ENCODE measurements around the gene RPL32. TPM values are rescaled to one million over a fixed set of nuclear protein-coding genes. Genes with fewer than 3 reads are reported as not detected.
"Not testable (repeated sequence)": the region's sequence is repeated elsewhere in the genome, so short reads cannot be mapped to it uniquely, and the experiment has no call there.

Gene RPL32
- total and polyA plus RNA-seq, 5 donors from 2014 or later, result 2,250 to 3,950 (median 2,758) TPM

- Mint-ChIP-seq H3K9me3 (peaks cover 0 to 1% (median 0%) of the 10 kb centered on the region in 7 donors), H3K4me1 (peaks cover 13 to 49% (median 42%) of the 10 kb centered on the region in 4 donors)
Measured at GRCh38 chr3:12841970-12842328, 584 bp upstream of the RPL32 start.

GRCh38 chr3:12840591-12841148 lies 695 bp downstream of the RPL32 start:
- H3K27ac ChIP-seq (ENCODE audit: insufficient read depth, low read length, poor library complexity, severe bottlenecking), result peak overlapping the region; percentile 98
- no peaks in the 10 kb centered on the region for H3K27me3 ChIP-seq (ENCODE audit: control insufficient read depth, insufficient read depth, low read length)
- Mint-ChIP-seq H3K27me3 (peaks cover 4% of the 10 kb centered on the region), H3K4me3 (peak overlapping the region; percentile 94 to 98 (median 97)), H3K9me3 (peaks cover 0 to 1% (median 0%) of the 10 kb centered on the region in 7 donors), H3K36me3 (peaks cover 27% of the 10 kb centered on the region), H3K27ac (peak overlapping the region; percentile 99 to 100 (median 99)), H3K4me1 (peaks cover 13 to 60% (median 47%) of the 10 kb centered on the region in 4 donors)
- DNase-seq (peak in 1 of 3 donors; percentile 26), ATAC-seq (ENCODE audit: low read depth in 2 of 2) (peak; percentile 27 to 30)
- peaks cover 28% of the 10 kb centered on the region for H3K4me1 ChIP-seq (ENCODE audit: control insufficient read depth, insufficient read depth, low read length, poor library complexity, severe bottlenecking)
- peaks cover 41% of the 10 kb centered on the region for H3K36me3 ChIP-seq (ENCODE audit: control insufficient read depth, insufficient read depth, low read length)
- no peaks in the 10 kb centered on the region for H3K9me3 ChIP-seq (ENCODE audit: control insufficient read depth in 2 of 2, low read length in 2 of 2)
- H3K4me3 ChIP-seq (ENCODE audit: low read depth, low read length), result peak overlapping the region; percentile 80

More at GRCh38 chr3:12841970-12842328, 584 bp upstream of the RPL32 start:
- Mint-ChIP-seq H3K27ac (peak overlapping the region; percentile 99 to 100 (median 99)), H3K4me3 (peak overlapping the region; percentile 94 to 98 (median 97)), H3K27me3 (peaks cover 4% of the 10 kb centered on the region), H3K36me3 (peaks cover 26% of the 10 kb centered on the region)
- ATAC-seq (ENCODE audit: low read depth in 2 of 2) (no peak), DNase-seq (no peak)
- Histone ChIP-seq H3K4me1 (ENCODE audit: control insufficient read depth, insufficient read depth, low read length, poor library complexity, severe bottlenecking) (peaks cover 28% of the 10 kb centered on the region), H3K4me3 (ENCODE audit: low read depth, low read length) (peak overlapping the region; percentile 80), H3K9me3 (ENCODE audit: control insufficient read depth in 2 of 2, low read length in 2 of 2) (no peaks in the 10 kb centered on the region), H3K36me3 (ENCODE audit: control insufficient read depth, insufficient read depth, low read length) (peaks cover 28% of the 10 kb centered on the region), H3K27ac (ENCODE audit: insufficient read depth, low read length, poor library complexity, severe bottlenecking) (peak overlapping the region; percentile 98), H3K27me3 (ENCODE audit: control insufficient read depth, insufficient read depth, low read length) (no peaks in the 10 kb centered on the region)

- H3K27me3 ChIP-seq (ENCODE audit: control insufficient read depth, insufficient read depth, low read length); ATAC-seq (ENCODE audit: low read depth in 2 of 2); H3K9me3 ChIP-seq (ENCODE audit: control insufficient read depth in 2 of 2, low read length in 2 of 2); H3K9me3 Mint-ChIP-seq; DNase-seq; H3K27me3 Mint-ChIP-seq: not testable (repeated sequence)
- peak overlapping the region; percentile 94 to 98 (median 97) for H3K4me3 Mint-ChIP-seq
- H3K36me3 ChIP-seq (ENCODE audit: control insufficient read depth, insufficient read depth, low read length), result peaks cover 46% of the 10 kb centered on the region
- H3K27ac ChIP-seq (ENCODE audit: insufficient read depth, low read length, poor library complexity, severe bottlenecking), result peak overlapping the region; percentile 98
- H3K4me3 ChIP-seq (ENCODE audit: low read depth, low read length), result peak overlapping the region; percentile 80
- H3K4me1 Mint-ChIP-seq, result peaks cover 13 to 60% (median 48%) of the 10 kb centered on the region in 4 donors
- peaks cover 28% of the 10 kb centered on the region for H3K4me1 ChIP-seq (ENCODE audit: control insufficient read depth, insufficient read depth, low read length, poor library complexity, severe bottlenecking)
- peak overlapping the region; percentile 99 to 100 (median 99) for H3K27ac Mint-ChIP-seq
- peaks cover 27% of the 10 kb centered on the region for H3K36me3 Mint-ChIP-seq
Measured at GRCh38 chr3:12840148-12840547, 1.2 kb downstream of the RPL32 start.

GRCh38 chr3:12839156-12839946 lies 2.0 kb downstream of the RPL32 start:
- Mint-ChIP-seq H3K27ac (peak overlapping the region; percentile 38 to 99 (median 99)), H3K4me3 (peak overlapping the region; percentile 94 to 98 (median 97)), H3K27me3 (peaks cover 4% of the 10 kb centered on the region), H3K36me3 (peaks cover 32% of the 10 kb centered on the region), H3K9me3 (no peaks in the 10 kb centered on the region), H3K4me1 (peaks cover 13 to 60% (median 48%) of the 10 kb centered on the region in 4 donors)
- Histone ChIP-seq H3K27me3 (ENCODE audit: control insufficient read depth, insufficient read depth, low read length) (no peaks in the 10 kb centered on the region), H3K9me3 (ENCODE audit: control insufficient read depth in 2 of 2, low read length in 2 of 2) (no peaks in the 10 kb centered on the region), H3K27ac (ENCODE audit: insufficient read depth, low read length, poor library complexity, severe bottlenecking) (peak overlapping the region; percentile 98), H3K4me3 (ENCODE audit: low read depth, low read length) (peak overlapping the region; percentile 80), H3K4me1 (ENCODE audit: control insufficient read depth, insufficient read depth, low read length, poor library complexity, severe bottlenecking) (peaks cover 28% of the 10 kb centered on the region), H3K36me3 (ENCODE audit: control insufficient read depth, insufficient read depth, low read length) (peaks cover 54% of the 10 kb centered on the region)
- DNase-seq, result no peak
- ATAC-seq (ENCODE audit: low read depth in 2 of 2), result no peak

GRCh38 chr3:12838179-12838965 lies 3.0 kb downstream of the RPL32 start:
- Mint-ChIP-seq H3K4me3 (peak overlapping the region; percentile 70 to 97 (median 83)), H3K36me3 (peaks cover 38% of the 10 kb centered on the region), H3K9me3 (no peaks in the 10 kb centered on the region), H3K4me1 (peaks cover 13 to 60% (median 48%) of the 10 kb centered on the region in 4 donors), H3K27me3 (peaks cover 4% of the 10 kb centered on the region), H3K27ac (peak overlapping the region in 2 of 3 donors; percentile 28 to 64)
- Histone ChIP-seq H3K9me3 (ENCODE audit: control insufficient read depth in 2 of 2, low read length in 2 of 2) (no peaks in the 10 kb centered on the region), H3K4me3 (ENCODE audit: low read depth, low read length) (peak overlapping the region; percentile 4), H3K27ac (ENCODE audit: insufficient read depth, low read length, poor library complexity, severe bottlenecking) (no peak overlapping the region), H3K4me1 (ENCODE audit: control insufficient read depth, insufficient read depth, low read length, poor library complexity, severe bottlenecking) (peaks cover 28% of the 10 kb centered on the region), H3K27me3 (ENCODE audit: control insufficient read depth, insufficient read depth, low read length) (no peaks in the 10 kb centered on the region), H3K36me3 (ENCODE audit: control insufficient read depth, insufficient read depth, low read length) (peaks cover 64% of the 10 kb centered on the region)
- DNase-seq (no peak), ATAC-seq (ENCODE audit: low read depth in 2 of 2) (no peak)

GRCh38 chr3:12837295-12837986 lies 3.9 kb downstream of the RPL32 start:
- H3K27me3 Mint-ChIP-seq, result peaks cover 4% of the 10 kb centered on the region
- H3K36me3 Mint-ChIP-seq, result peaks cover 38% of the 10 kb centered on the region
- peak overlapping the region in 3 of 4 donors; percentile 24 to 70 (median 57) for H3K4me3 Mint-ChIP-seq
- Histone ChIP-seq H3K27me3 (ENCODE audit: control insufficient read depth, insufficient read depth, low read length) (no peaks in the 10 kb centered on the region), H3K27ac (ENCODE audit: insufficient read depth, low read length, poor library complexity, severe bottlenecking) (no peak overlapping the region), H3K4me3 (ENCODE audit: low read depth, low read length) (peak overlapping the region; percentile 28), H3K9me3 (ENCODE audit: control insufficient read depth in 2 of 2, low read length in 2 of 2) (no peaks in the 10 kb centered on the region), H3K36me3 (ENCODE audit: control insufficient read depth, insufficient read depth, low read length) (peaks cover 73% of the 10 kb centered on the region), H3K4me1 (ENCODE audit: control insufficient read depth, insufficient read depth, low read length, poor library complexity, severe bottlenecking) (peaks cover 28% of the 10 kb centered on the region)
- no peak for DNase-seq
- ATAC-seq (ENCODE audit: low read depth in 2 of 2), result no peak
- peaks cover 13 to 60% (median 49%) of the 10 kb centered on the region in 4 donors for H3K4me1 Mint-ChIP-seq
- H3K27ac Mint-ChIP-seq, result peak overlapping the region in 1 of 3 donors; percentile 64
- H3K9me3 Mint-ChIP-seq, result no peaks in the 10 kb centered on the region

All from CD4-positive, CD25-positive, alpha-beta regulatory T cell (primary cell).